GM12865 (cell line): Measurements from ENCODE around the gene RBM24.

ENCODE experiments used
- DNase-seq: peaks from one replicate; pipeline ENCODE4 v3.0.0; 2010; ENCODE audit warnings: low read depth
- H3K4me3 ChIP-seq: 2 replicates; pipeline ENCODE4 v1.5.1; 2011; ENCODE audit warnings: mild to moderate bottlenecking, low read depth, low read length, control low read depth
- TF ChIP-seq, protein P1 (sequence below): IDR thresholded peaks from 2 replicates; pipeline ENCODE4 v1.5.1; 2011; ENCODE audit warnings: low read length, control low read depth, low read depth, inconsistent platforms; ENCODE audit not compliant: insufficient read depth; ENCODE audit errors: missing control alignments

RBM24 gene

DNA sequence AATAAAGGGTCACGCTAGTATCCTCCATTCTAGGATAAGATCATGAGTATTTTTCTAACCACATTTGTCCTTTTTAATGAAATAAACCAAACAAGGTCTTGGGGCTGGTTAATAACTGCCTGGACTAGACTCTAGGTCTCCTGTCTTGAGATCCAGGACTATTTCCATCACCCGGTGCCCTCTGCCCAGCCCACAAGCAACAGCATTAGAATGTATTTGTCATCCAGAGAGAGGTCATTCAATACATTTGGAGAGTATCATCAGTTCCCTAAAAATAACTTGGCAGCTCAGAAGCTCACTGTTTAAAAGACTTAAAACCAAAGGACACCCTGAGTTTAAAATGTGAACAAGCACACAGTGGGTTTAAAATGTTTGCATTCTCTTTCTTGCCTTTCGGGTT lies 4.4 kb upstream of the RBM24 start:
- TF ChIP-seq, protein P1, sequence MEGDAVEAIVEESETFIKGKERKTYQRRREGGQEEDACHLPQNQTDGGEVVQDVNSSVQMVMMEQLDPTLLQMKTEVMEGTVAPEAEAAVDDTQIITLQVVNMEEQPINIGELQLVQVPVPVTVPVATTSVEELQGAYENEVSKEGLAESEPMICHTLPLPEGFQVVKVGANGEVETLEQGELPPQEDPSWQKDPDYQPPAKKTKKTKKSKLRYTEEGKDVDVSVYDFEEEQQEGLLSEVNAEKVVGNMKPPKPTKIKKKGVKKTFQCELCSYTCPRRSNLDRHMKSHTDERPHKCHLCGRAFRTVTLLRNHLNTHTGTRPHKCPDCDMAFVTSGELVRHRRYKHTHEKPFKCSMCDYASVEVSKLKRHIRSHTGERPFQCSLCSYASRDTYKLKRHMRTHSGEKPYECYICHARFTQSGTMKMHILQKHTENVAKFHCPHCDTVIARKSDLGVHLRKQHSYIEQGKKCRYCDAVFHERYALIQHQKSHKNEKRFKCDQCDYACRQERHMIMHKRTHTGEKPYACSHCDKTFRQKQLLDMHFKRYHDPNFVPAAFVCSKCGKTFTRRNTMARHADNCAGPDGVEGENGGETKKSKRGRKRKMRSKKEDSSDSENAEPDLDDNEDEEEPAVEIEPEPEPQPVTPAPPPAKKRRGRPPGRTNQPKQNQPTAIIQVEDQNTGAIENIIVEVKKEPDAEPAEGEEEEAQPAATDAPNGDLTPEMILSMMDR, result no peak
- H3K4me3 ChIP-seq, result no peak overlapping the region
- DNase-seq, result no peak

DNA sequence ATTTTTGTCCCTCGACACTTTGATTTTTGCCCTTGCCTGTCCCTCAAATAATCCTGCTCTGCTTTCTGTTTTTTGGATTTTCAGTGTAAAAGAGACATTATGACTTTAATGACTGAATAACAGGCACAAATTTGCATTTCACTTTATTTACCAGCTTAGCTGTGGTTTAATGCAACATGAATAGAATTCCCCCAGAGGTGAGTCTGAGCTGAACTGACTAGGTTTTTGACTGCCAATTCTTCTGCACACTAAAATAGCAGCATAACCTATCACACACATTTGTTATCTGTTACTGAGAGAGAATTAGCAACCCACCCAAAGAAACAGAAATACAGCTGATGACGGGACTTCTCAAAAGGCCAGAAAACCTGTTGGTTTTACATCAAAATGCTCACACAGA lies 3.9 kb upstream of the RBM24 start:
- H3K4me3 ChIP-seq, result no peak overlapping the region
- no peak for DNase-seq
- TF ChIP-seq, protein P1, result no peak

DNA sequence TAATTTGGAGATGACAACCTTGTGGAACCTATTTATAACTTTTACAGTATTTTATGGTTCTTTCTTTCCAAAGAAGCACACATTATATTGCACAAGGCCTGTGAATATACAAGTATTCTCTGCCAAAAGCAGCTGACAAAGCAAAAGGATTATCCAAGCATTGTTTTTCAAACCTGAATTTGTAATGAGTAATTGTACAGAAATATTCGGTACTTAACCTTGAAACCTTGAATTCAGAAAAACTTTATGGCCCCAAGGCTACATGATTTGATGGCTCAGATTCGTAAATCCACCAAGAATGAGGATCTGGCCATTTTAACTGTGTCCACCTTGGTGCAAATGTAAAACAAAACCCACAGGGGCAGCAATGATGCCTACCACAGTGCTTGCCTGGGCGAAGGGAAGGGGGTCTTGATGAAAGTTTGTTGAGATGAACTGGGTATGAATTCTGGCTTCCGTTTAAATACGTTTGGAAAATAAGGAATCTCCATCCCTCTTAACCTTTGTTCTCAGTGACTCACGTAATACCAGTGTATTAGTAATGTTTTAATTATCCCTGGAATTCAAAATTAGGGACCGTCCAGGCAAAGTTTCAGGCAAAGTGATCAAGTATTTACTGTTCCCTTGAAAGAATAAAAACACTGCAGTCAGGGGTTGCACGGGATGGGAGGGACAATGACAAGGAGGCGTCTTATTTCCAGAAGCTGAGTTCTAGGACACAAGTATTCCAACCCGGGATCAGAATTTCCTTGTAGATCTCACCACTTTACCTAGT lies 2.7 kb upstream of the RBM24 start:
- TF ChIP-seq, protein P1, result no peak
- no peak for DNase-seq
- no peak overlapping the region for H3K4me3 ChIP-seq

DNA sequence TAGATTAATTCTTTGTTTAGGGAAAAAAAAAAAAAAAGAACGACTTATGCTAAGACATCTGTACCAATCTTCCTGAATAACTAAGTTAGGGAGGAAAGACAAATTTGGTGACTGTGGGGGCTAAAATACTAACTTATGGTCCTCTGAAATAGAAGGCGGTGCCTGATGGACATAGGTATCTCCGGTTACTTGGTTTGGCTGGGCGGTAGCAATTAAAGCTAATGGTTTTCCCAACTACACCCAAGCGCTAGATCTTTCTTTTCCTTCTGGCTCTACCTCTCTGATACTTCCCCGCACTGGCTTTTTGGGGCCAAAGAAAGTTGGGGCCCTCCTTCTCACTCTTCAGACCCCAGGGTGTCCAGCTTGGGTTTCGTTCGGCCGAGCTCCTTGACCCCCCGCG lies 1.0 kb upstream of the RBM24 start:
- DNase-seq, result no peak
- TF ChIP-seq, protein P1, result no peak
- H3K4me3 ChIP-seq, result no peak overlapping the region

DNA sequence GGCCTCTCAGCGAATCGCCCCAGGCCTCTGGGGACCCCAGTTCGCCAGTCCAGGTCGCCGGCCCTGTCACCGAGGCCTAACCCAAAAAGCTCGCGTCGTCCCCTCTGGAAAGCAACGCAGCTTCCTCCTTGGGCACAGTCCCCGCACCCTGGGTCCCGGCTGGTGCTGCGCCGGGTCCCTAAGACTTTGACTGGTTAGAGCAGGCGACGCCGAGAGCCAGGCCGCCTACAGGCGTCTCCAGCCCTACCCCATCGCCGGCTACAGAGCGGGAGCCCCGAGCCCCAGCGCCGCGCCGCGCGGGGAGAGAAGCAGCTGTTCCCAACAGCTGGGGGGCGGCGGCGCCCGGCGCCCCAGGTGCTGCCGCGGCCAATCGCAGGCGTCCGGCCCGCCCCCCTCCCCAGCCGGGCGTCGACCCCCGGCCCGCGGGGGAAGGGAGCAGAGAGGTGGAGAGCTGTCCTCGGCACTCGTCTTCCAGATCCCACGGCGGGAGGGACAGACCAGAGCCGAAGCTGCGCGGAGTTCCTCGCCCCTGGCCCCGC lies 540 bp upstream of the RBM24 start:
- DNase-seq, result no peak
- TF ChIP-seq, protein P1, result no peak
- H3K4me3 ChIP-seq, result no peak overlapping the region

DNA sequence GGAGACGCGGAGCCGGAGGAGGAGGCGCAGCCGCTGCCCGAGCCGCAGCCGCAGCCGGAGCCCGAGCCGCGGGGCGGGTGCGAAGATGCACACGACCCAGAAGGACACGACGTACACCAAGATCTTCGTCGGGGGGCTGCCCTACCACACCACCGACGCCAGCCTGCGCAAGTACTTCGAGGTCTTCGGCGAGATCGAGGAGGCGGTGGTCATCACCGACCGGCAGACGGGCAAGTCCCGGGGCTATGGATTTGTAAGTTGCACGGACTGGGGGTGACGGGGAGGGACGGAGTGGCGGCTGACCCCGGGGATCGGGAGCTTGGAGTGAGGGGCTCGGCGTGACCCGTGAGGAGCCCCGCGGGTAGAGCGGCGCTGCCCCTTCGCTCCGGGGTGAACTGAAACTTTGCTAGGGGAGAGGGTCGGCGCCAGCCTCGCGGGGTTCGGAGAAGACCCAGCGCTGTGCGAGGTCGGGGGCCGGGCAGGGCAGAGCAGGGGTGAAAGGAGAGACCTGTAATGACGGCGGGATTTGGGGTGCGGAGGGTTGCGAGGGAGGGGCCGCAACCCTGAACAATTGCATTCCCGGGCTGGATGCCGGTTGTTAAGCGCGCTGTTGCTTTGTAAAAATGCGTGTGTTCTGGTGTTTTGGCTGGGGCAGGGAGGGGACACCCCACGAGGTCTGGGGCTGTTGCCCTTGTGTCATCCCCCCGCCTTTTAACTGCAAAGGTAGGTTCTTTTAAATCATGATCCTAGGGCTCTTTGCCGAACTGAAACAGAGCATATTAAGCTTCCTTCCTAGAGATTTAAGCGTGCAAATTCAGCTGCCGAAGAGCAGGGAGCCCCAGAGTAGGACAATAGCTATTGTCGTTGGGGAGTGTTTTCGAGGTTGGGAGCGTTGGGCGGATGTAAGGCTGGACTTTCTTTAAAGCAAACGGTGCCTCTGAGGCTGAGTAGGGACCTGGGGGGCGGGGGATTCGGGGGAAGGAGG lies 628 bp downstream of the RBM24 start:
- H3K4me3 ChIP-seq, result no peak overlapping the region
- DNase-seq, result no peak

More for the DNA sequence above, 628 bp downstream of the RBM24 start:
- TF ChIP-seq, protein P1, result no peak
